Sciatic nerve (tissue), 2 donors: ENCODE measurements around the gene AHNAK2. TPM values are rescaled to one million over a fixed set of nuclear protein-coding genes. Genes with fewer than 3 reads are reported as not detected.
"Not testable (repeated sequence)": the region's sequence is repeated elsewhere in the genome, so short reads cannot be mapped to it uniquely, and the experiment has no call there.

Experiments used
- ATAC-seq: fragments of 200-7000 bp; cut with Tn5 transposase; one replicate; pipeline ENCODE4 v1.9.1; 2020; ENCODE audit warnings: mild to moderate bottlenecking, moderate library complexity
- DNase-seq: peaks from one replicate; pipeline ENCODE4 v3.0.0-alpha.2; 2020; ENCODE audit warnings: low spot score
- intact Hi-C: fragments of 100-400 bp; cut with DNase I; formaldehyde crosslinking; loops from one replicate; pipeline ENCODE4 v1.14.2; 2022
- total RNA-seq: library from RNA; stranded (reverse); fragmentation: NEBNext Ultra II Directional; extraction: Animal tissue kit (Norgen Biotek cat#: 25700); gene quantifications from one replicate; pipeline ENCODE4 v1.2.1, GENCODE V29; 2021
- donor health status: DM: no; HTN: no; CAD: no.
- donor health status: DM: no; HTN: no; CAD: no.

The AHNAK2 gene
- total RNA-seq, 1 donor from 2014 or later: 77.7 TPM

- intact Hi-C loops: no loop called here
- no peak for DNase-seq
- ATAC-seq: no peak
Measured at GRCh38 chr14:104924421-104925213, 53.6 kb downstream of the AHNAK2 start, which contains the start of gene PLD4. Gene PLD4, plus strand, starts transcription at chr14:104924879. Its CDS starts 2,262 bp downstream, at chr14:104927141.

DNA sequence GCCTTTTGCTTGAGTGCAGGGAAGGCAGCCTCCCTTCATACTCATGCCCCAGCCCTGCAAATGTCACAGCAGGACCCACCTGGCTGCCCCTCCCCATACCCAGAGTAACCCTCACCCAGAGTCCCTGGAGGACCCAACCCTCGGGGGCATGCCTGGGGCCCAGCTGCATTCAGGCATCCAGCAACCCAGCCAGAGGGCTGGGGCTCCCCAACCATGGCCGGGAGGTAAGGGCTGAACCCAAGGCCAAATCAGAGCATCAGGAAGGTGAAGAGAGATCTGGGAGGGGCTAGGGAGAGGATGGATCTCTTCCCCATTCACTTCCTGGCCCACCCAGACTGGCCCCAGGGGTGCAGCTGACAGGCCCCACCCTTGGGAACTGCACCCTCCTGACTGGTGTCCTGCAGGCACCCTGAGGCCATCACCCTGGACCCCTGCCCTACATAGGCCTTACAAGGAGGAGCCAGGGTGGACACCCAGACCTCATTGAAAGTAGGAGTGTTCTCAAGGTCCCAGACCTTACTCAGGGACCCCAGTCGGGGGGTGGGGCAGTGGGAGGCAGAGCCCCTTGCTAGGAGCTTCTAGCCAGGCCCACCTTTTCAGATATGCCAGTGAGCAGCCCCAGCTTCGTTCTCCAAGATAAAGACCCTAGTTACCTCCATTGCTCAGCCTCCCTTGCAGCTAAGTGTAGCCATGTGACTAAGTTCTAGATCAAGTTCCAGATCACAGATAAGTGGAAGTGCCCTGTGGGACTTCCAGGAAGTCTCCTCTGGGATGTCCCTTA, 54.3 kb downstream of the AHNAK2 start:
- no peak for DNase-seq
- ATAC-seq: no peak
- intact Hi-C loops: no loop called here

DNA sequence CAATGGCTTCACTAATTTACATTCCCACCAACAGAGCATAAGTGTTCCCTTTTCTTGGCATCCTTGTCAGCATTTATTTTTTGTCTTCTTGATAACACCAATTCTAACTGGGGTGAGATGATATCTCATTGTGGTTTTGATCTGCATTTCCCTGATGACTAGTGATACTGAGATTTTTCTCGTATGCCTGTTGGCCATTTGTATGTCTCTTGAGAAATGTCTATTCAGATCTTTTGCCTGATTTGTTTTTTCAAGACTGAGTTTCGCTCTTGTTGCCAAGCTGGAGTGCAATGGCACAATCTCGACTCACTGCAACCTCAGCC, 58.2 kb downstream of the AHNAK2 start:
- no peak for ATAC-seq
- no peak for DNase-seq
- intact Hi-C loops: no loop called here

GRCh38 chr14:104919152-104919992, 58.8 kb downstream of the AHNAK2 start:
- DNase-seq, intact Hi-C loops, ATAC-seq: not testable (repeated sequence)

DNA sequence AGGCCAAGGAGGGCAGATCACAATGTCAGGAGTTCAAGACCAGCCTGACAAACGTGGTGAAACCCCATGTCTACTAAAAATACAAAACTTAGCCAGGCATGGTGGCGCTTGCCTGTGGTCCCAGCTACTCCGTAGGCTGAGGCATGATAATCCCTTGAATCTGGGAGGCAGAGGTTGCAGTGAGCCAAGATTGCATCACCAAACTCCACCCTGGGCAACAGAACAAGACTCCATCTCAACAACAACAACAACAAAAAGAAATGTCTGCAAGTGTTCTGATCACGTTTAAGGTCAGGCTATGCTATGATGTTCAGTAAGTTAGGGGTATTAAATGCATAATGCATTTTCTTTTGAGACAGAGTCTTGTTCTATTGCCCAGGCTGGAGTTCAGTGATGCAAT, 60.2 kb downstream of the AHNAK2 start:
- intact Hi-C loops: no loop called here
- no peak for DNase-seq
- no peak for ATAC-seq

DNA sequence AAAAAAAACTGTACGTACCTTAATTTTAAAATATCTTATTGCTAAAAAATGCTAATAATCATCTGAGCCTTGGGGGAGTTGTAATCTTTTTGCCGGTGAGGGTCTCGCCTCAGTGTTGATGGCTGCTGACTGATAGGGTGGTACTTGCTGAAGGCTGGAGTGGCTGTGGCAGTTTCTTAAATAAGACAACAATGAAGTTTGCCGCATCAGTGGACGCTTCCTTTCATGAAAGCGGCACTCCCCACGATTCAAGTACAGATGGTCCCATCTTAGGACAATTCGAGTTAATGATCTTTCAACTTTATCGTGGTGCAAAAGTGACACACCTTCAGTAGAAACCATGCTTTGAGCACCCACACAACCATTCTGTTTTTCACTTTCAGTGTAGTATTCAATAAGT, 61.1 kb downstream of the AHNAK2 start:
- ATAC-seq: no peak
- intact Hi-C loops: no loop called here
- DNase-seq: no peak

- intact Hi-C loops: no loop called here
- ATAC-seq (no peak), DNase-seq (no peak)
Measured at GRCh38 chr14:104913435-104913834, 64.7 kb downstream of the AHNAK2 start.

DNA sequence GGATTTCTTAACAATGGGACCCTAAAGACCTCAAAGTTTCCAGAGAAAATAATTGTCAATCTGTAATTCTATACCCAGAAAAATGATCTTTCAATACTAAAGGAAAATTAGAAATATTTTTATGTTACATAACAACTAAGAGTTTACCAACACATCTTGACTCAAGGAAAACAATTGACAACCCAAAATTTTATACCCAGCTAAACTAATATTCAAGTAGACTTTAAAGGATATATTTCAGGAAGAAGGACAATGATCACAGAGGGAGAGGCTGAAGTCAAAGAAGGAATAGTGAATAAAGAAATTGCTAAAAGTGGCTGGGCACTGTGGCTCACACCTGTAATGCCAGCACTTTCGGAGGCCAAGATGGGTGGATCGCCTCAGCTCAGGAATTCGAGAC, 66.1 kb downstream of the AHNAK2 start:
- intact Hi-C loops: no loop called here
- no peak for ATAC-seq
- DNase-seq: no peak

DNA sequence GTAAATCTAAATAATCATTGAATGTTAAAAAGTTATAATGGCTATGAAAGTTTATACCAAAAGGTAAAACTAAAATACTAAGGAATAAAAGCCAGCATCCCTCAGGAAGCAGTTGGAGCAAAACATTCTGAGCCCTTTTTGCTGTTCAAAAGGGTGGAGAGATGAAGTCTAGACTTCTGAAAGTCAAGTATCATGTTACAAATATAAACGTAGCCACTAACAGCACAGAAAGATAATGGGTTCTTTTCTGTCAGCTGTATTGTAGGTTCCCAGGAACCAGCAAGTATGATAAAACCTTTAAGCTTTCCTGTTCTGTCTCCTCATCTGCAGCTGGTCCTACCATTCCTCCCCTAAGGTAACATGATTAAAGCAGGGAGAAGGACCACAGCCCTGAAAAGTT, 69.9 kb downstream of the AHNAK2 start:
- ATAC-seq (no peak), DNase-seq (no peak)
- intact Hi-C loops: no loop called here

DNA sequence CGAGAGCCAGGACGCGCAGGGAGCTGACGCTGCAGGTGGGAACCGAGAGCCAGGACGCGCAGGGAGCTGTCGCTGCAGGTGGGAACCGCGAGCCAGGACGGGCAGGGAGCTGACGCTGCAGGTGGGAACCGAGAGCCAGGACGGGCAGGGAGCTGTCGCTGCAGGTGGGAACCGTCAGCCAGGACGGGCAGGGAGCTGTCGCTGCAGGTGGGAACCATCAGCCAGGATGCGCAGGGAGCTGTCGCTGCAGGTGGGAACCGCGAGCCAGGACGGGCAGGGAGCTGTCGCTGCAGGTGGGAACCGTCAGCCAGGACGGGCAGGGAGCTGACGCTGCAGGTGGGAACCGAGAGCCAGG, 72.6 kb downstream of the AHNAK2 start:
- DNase-seq, intact Hi-C loops, ATAC-seq: not testable (repeated sequence)

- ATAC-seq, DNase-seq, intact Hi-C loops: not testable (repeated sequence)
Measured at GRCh38 chr14:104904650-104905578, 73.3 kb downstream of the AHNAK2 start.

DNA sequence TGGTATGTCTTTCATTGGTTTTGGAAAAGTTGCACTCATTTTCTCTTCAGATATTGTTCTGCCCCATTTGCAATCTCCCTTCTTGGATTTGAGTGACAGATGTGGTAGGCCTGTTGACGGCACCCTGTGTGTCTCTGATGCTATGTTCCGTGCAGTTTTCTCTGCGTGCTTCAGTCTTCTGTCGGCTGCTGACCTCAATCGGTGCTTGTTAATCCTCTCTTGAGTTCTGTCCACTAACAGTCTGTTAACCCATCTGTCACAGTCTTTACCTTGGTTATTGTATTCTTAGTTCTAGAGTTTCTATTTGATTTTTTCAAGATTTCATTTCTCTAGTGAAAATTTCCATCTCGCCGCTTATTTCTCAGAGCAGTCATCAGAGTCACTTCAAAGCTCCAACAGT, 74.2 kb downstream of the AHNAK2 start:
- DNase-seq (no peak), ATAC-seq (no peak)
- intact Hi-C loops: no loop called here

DNA sequence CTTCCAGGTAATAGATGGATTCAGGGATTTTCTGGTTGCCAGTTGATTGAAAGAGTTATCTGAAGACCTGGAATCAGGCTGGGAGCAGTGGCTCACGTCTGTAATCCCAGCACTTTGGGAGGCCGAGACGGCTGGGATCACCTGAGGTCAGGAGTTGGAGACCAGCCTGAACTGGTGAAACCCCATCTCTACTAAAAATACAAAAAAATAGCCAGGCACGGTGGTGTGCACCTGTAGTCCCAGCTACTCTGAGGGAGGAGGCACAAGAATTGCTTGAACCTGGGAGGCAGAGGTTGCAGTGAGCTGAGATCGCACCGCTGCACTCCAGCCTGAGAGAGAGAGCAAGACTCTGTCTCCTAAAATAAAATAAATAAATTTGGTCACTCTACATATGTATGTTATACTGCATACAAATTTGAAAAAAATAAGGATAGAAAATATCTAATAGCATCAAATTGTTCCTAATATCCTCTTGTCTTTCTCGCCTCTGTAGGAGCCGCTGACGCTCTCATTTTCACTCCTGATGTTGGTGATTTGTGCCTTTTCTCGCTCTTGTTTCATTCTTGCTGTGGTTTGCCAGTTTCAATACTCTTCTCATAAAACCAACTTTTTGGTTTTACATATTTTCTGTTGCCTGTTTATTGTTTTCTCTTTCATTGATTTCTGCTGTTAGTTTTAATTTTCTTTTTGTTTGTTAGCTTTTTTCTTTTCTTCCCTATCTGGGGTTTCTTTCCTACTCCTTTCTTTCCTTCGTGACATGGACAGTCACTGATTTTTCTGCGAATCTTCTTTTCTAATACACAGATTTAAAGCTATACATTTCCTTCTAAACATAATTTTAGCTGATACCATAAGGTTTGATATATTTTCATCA, 77.3 kb downstream of the AHNAK2 start:
- DNase-seq: no peak
- no peak for ATAC-seq

DNA sequence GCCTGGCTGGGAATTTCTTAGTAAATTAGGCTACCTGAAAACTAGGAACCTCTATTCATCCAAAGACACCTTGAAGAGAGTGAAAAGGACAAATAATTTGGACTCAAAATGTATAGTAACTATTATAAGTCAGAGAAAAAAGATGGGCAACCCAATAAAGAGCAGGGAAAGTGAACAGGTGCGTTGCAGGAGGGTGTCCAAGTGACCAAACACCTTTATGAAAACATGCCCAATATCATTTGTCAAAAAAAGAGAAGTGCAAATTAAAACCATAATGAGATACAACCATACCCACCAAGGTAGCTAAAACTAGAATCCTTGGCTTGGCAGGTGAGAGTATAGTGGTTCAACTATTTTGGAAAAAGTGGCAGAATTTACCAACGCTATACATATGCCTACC, 78.4 kb downstream of the AHNAK2 start:
- ATAC-seq (no peak), DNase-seq (no peak)
- intact Hi-C loops: loop anchor here (10.0 kb wide), 1 partner anchor 145 kb away; no protein-coding TSS in a partner anchor

More for the DNA sequence above, 77.3 kb downstream of the AHNAK2 start:
- intact Hi-C loops: no loop called here

DNA sequence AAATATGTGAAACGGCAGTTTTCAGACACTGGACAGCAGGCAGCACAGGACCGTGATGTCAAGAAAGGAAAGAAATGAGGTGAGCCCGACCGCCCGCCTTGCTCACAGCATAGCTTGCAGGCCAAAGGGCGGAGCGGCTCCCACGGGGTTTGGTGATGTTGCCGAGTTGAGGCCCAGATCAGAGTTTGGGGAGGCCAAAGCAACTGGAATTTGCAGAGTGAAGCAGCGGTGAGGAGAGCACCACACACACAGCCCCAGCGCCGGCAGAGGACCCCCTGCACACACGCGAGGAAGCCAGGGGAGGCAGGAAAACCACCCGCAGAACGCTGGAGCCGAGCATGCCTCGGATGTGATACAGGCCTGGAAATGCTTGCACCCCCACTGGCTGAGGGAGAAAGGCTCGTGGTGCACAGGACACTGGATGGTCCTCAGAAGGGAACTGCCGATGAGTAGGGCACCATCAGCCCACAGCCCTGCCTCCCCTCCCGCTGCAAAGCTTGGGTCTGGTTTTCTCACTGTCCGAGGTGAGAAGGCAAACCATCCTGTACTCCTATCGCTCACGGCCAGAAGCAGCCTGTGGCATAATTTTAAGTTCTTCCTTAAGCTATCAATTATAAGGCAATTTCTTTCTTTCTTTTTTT, 79.2 kb downstream of the AHNAK2 start:
- intact Hi-C loops: loop anchor here (10.0 kb wide), 1 partner anchor 146 kb away; no protein-coding TSS in a partner anchor
- DNase-seq (peak; percentile 69), ATAC-seq (no peak)

- ATAC-seq: no peak
- DNase-seq: no peak
- intact Hi-C loops: loop anchor here (10.0 kb wide), 1 partner anchor 147 kb away; no protein-coding TSS in a partner anchor
Measured at GRCh38 chr14:104898195-104898558, 80.0 kb downstream of the AHNAK2 start.
